K562 (cell line): ENCODE results near the gene TULP3. TPM values are rescaled to one million over a fixed set of nuclear protein-coding genes. Genes with fewer than 3 reads are reported as not detected.

Source experiments
- ATAC-seq: fragments of 200-7000 bp; cut with Tn5 transposase; 3 replicates; pipeline ENCODE4 v1.9.1; 2020; ENCODE audit warnings: moderate library complexity
- BruUV-seq: library from RNA; stranded (reverse); fragments of 400-500 nt; replicated peaks from 2 replicates; lab custom pipeline; 2021; lab: Mats Ljungman, UMichigan
- CTCF ChIA-PET: fragments of 300-600 bp; formaldehyde crosslinking; extraction: SDS; loops from one replicate; lab custom pipeline; 2021; ENCODE audit warnings: low intra/inter-chr PET ratio; lab: Yijun Ruan, JAX
- POLR2A ChIA-PET: fragments of 300-600, 350-650 bp; sonication (Branson Sonifier 250); formaldehyde crosslinking; extraction: SDS; loops from one replicate; lab custom pipeline; 2021; ENCODE audit warnings: antibody characterized with exemption, inconsistent platforms; lab: Yijun Ruan, JAX
- DNase-seq, 4 experiments: peaks; one replicate each; pipeline versions ENCODE4 v3.0.0 to v3.0.0-alpha.2; 2011 to 2018; ENCODE audit warnings: low spot score in 3 of 4, mixed read lengths in 3 of 4; ENCODE audit errors: extremely low read depth in 1 of 4
- FAIRE-seq: peaks from 2 replicates; lab custom pipeline; 2011; peaks lifted over from hg19 to GRCh38; lab: Jason Lieb, UNC
- H2AFZ ChIP-seq: 2 replicates; pipeline ENCODE4 v1.6.0; 2011; ENCODE audit warnings: low read depth, low read length, control low read depth, inconsistent platforms
- H3K27ac ChIP-seq: fragments of 200-600 bp; 3 replicates; pipeline ENCODE4 v1.8.0; 2011; ENCODE audit warnings: low read depth, mild to moderate bottlenecking, control low read depth, inconsistent platforms, low read length, moderate library complexity, mixed read lengths; ENCODE audit errors: extremely low read depth
- H3K27me3 ChIP-seq, 2 experiments: fragments of 300-600 bp in 1 of 2; 2 replicates in 1 of 2; 3 replicates in 1 of 2; pipeline versions ENCODE4 v1.6.0 to v1.8.0; 2011; ENCODE audit warnings: inconsistent platforms in 2 of 2, low read length in 2 of 2, mild to moderate bottlenecking in 1 of 2, mixed read lengths in 1 of 2, moderate library complexity in 1 of 2; ENCODE audit not compliant: control insufficient read depth in 2 of 2, insufficient read depth in 2 of 2
- H3K36me3 ChIP-seq: fragments of 300-600 bp; 3 replicates; pipeline ENCODE4 v1.8.0; 2011; ENCODE audit warnings: mild to moderate bottlenecking, low read length, inconsistent platforms; ENCODE audit not compliant: control insufficient read depth, insufficient read depth
- H3K4me1 ChIP-seq, 2 experiments: fragments of 200-600 bp in 1 of 2; replicated peaks in 1 of 2; 2 replicates in 1 of 2; 3 replicates in 1 of 2; pipeline versions ENCODE4 v1.5.1 to v1.8.0; 2011; ENCODE audit warnings: inconsistent platforms in 2 of 2, low read length in 2 of 2, mild to moderate bottlenecking in 1 of 2, mixed read lengths in 1 of 2, moderate library complexity in 1 of 2; ENCODE audit not compliant: control insufficient read depth in 2 of 2, insufficient read depth in 2 of 2
- H3K4me2 ChIP-seq: 2 replicates; pipeline ENCODE4 v1.6.1; 2011; ENCODE audit warnings: low read length, control low read depth, inconsistent platforms, mixed read lengths; ENCODE audit not compliant: insufficient read depth
- H3K4me3 ChIP-seq: fragments of 200-600 bp; sonication (generic), shearing (Covaris generic); 2 replicates; pipeline ENCODE4 v1.5.1; 2016; ENCODE audit warnings: control low read depth, inconsistent platforms
- H3K79me2 ChIP-seq: fragments of 200-600 bp; 3 replicates; pipeline ENCODE4 v1.8.0; 2011; ENCODE audit warnings: low read length, inconsistent platforms; ENCODE audit not compliant: control insufficient read depth, insufficient read depth
- H3K9ac ChIP-seq, 2 experiments: 2 replicates each; pipeline versions ENCODE4 v1.6.0 to v1.6.1; 2011; ENCODE audit warnings: low read depth in 2 of 2, low read length in 2 of 2, control low read depth in 1 of 2, inconsistent platforms in 1 of 2, mild to moderate bottlenecking in 1 of 2, mixed read lengths in 1 of 2; ENCODE audit not compliant: insufficient read depth in 1 of 2
- H3K9me1 ChIP-seq: one replicate; pipeline ENCODE4 v1.6.0; 2011; ENCODE audit warnings: inconsistent platforms, mild to moderate bottlenecking, low read length, moderate library complexity; ENCODE audit not compliant: control insufficient read depth, insufficient read depth
- H3K9me3 ChIP-seq: replicated peaks from 2 replicates; pipeline ENCODE4 v1.5.1; 2011; ENCODE audit warnings: low read depth, low read length, inconsistent platforms; ENCODE audit not compliant: control insufficient read depth, insufficient read depth
- H4K20me1 ChIP-seq: replicated peaks from 2 replicates; pipeline ENCODE4 v1.6.1; 2011; ENCODE audit warnings: low read length, inconsistent platforms, mixed read lengths; ENCODE audit not compliant: control insufficient read depth, insufficient read depth
- MGA ChIP-seq: fragments of 450-650 bp; IDR thresholded peaks from 2 replicates; pipeline ENCODE4 v1.6.1; 2016; ENCODE audit warnings: mild to moderate bottlenecking, moderate library complexity
- NCOR1 ChIP-seq: fragments of 450-650 bp; IDR thresholded peaks from 2 replicates; pipeline ENCODE4 v1.6.1; 2016; ENCODE audit warnings: mild to moderate bottlenecking, moderate library complexity
- THRAP3 ChIP-seq: fragments of 450-650 bp; IDR thresholded peaks from 2 replicates; pipeline ENCODE4 v1.6.1; 2016; ENCODE audit warnings: mild to moderate bottlenecking, inconsistent platforms, borderline replicate concordance
- XRCC3 ChIP-seq: fragments of 450-650 bp; IDR thresholded peaks from 2 replicates; pipeline ENCODE4 v1.6.1; 2017; ENCODE audit warnings: mild to moderate bottlenecking, moderate library complexity
- WGBS: fragments of 100-300 bp; shearing (Covaris generic); methylation state at CpG from one replicate; pipeline ENCODE4 v1.1.6; 2016; ENCODE audit warnings: low coverage, mixed read lengths; ENCODE audit not compliant: insufficient coverage; ENCODE audit errors: missing lambda C conversion rate; 5-methylcytosine and 5-hydroxymethylcytosine counted together
- in situ Hi-C: fragments of 300-500 bp; cut with MboI; formaldehyde crosslinking; loops from 4 replicates; pipeline ENCODE4 v1.15.0; 2018; ENCODE audit warnings: inconsistent platforms, mixed read lengths
- intact Hi-C: fragments of 100-400 bp; cut with micrococcal nuclease; formaldehyde crosslinking; loops from 2 replicates; pipeline ENCODE4 v1.14.2; 2022
- polyA plus RNA-seq, 8 experiments: library from polyadenylated mRNA; depleted of rRNA in 4 of 8; stranded (reverse) in 5 of 8; unstranded in 3 of 8; fragments of >200 nt; fragmentation: Nextera tagmentation in 2 of 8; fragmentation: Illumina TruSeq in 1 of 8; extraction: Ambion mirVana in 2 of 8; extraction: Trizol in 1 of 8; gene quantifications; 2 replicates each; pipeline versions ENCODE4 v1.2.1 to v1.2.3, GENCODE V29; 2011 to 2014; ENCODE audit warnings: inconsistent platforms in 1 of 8, missing spikeins in 1 of 8
- total RNA-seq, 7 experiments: library from RNA; depleted of rRNA in 6 of 7; stranded (reverse); fragments of >200 nt in 6 of 7; fragmentation: Illumina TruSeq in 2 of 7; extraction: Trizol in 2 of 7; gene quantifications; 2 replicates each; pipeline versions ENCODE4 v1.2.1 to v1.2.3, GENCODE V29; 2011 to 2021; ENCODE audit warnings: low replicate concordance in 1 of 7
- TF ChIP-seq, protein P1 (sequence below): fragments of 250-450 bp; sonication (Bioruptor Pico); IDR thresholded peaks from 2 replicates; pipeline ENCODE4 v1.5.1; 2021; ENCODE audit warnings: mild to moderate bottlenecking

TULP3 gene
- total and polyA plus RNA-seq, 9 of the 15 experiments (the other 6 are each of a cell fraction or from before 2014, with no cell fraction given), result 3.6 to 13.3 (median 7.3) TPM

DNA sequence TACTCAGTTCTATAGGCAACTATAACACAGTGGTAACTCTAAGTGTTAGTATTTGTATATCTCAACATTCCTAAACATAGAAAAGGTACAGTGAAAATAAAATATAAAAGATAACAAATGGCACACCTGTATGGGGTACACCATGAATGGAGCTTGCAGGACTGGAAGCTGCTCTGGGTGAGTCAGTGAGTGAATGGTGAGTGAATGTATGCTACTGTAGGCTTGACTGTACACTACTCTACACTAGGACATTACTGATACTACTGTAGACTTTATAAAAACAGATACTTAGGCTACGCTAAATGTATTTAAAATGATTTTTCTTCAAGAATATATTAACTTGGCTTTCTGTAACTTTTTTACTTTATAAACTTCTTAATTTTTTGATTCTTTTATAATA, 94.0 kb downstream of the TULP3 start:
- intact Hi-C loops, result no loop called here
- Histone ChIP-seq H3K27me3 (no peaks in the 10 kb centered on the region), H3K4me1 (peaks cover 6 to 7% of the 10 kb centered on the region in 2 experiments; a peak in 3 of 5 replicates), H3K36me3 (peaks cover 16% of the 10 kb centered on the region; the same call in 2 of the 3 replicates), H2AFZ (no peak overlapping the region), H3K27ac (no peak overlapping the region), H3K9ac (no peak overlapping the region), H3K9me1 (no peaks in the 10 kb centered on the region), H3K4me3 (no peak overlapping the region), H3K9me3 (no peaks in the 10 kb centered on the region), H4K20me1 (no peaks in the 10 kb centered on the region), H3K4me2 (no peak overlapping the region)
- ATAC-seq (no peak), FAIRE-seq (no peak)
- CTCF ChIA-PET, result no interaction called here
- in situ Hi-C loops, result no loop called here
- 93% methylated on average over 1 of the region's 1 CpG for WGBS
- no TSS peak for BruUV-seq
- POLR2A ChIA-PET, result no interaction called here
- TF ChIP-seq THRAP3, result no peak
- no peak for TF ChIP-seq MGA
- TF ChIP-seq XRCC3, result no peak
- no peak for TF ChIP-seq NCOR1
- TF ChIP-seq, protein P1, sequence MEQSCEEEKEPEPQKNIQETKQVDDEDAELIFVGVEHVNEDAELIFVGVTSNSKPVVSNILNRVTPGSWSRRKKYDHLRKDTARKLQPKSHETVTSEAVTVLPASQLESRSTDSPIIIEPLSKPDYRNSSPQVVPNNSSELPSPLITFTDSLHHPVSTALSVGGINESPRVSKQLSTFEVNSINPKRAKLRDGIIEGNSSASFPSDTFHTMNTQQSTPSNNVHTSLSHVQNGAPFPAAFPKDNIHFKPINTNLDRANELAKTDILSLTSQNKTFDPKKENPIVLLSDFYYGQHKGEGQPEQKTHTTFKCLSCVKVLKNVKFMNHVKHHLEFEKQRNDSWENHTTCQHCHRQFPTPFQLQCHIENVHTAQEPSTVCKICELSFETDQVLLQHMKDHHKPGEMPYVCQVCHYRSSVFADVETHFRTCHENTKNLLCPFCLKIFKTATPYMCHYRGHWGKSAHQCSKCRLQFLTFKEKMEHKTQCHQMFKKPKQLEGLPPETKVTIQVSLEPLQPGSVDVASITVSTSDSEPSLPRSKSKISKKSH, result no peak
- TF ChIP-seq, all 486 proteins: peak for 0
- no peak for DNase-seq
- H3K79me2 ChIP-seq, result peaks cover 14% of the 10 kb centered on the region; the same call in 2 of the 3 replicates
